Thoracic aorta endothelial cell (primary cell): Measurements from ENCODE around the gene PURB. TPM values are rescaled to one million over a fixed set of nuclear protein-coding genes. Genes with fewer than 3 reads are reported as not detected.

Experiments
- total RNA-seq: library from RNA; depleted of rRNA; stranded (reverse); fragments of >200 nt; gene quantifications from 2 replicates; pipeline ENCODE4 v1.2.3, GENCODE V29; 2012

Gene PURB
- 43.2 and 44.8 TPM in 2 replicates for total RNA-seq

DNA sequence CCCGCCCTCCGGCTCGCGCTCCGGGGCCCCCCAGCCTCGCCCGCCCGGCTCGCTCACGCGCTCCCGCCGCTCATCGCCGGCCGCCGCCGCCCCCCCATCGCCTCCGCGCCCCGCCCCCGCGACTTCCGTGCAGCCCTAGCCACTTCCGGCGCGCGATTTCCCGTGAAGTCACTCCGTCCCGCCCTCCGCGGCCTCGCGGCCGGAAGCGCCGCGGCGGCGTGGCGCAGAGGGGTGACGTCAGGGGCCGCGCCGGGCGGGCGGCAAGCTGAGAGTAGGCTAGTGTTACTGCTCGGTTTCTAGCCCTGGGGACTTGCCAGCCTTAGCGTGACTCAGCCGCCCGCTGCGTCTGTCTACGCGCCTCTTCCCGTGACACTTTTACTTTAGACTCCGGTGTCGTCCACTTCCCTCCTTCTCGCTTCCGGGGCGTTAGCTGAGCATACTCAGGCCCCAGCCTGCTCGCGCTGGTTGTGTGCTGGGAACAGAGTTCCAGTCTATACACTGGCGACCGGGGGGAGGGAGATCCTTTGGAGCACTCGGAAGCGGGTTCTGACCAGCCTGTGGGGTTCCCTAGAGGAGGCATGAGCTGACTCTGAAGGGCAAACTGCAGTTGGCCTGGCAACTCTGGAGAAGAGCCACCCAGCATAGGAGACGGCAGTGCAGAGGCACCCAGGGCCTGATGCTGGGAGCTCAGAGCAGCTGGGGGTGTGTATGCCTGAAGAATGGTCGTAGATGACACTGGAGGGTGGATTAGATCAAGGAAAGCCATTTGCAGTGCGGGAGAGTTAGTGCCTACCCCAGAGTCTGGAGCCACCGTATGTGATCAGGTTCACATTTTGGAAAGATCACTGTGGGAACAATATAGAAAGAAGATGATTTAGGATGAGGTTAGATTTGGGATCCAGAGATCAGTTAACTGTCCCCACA is at the start of gene PURB:
TSS of gene PURB (minus strand) at position 137 of the 924 bp plus-strand sequence. CDS start 182 bp downstream, outside the sequence.

DNA sequence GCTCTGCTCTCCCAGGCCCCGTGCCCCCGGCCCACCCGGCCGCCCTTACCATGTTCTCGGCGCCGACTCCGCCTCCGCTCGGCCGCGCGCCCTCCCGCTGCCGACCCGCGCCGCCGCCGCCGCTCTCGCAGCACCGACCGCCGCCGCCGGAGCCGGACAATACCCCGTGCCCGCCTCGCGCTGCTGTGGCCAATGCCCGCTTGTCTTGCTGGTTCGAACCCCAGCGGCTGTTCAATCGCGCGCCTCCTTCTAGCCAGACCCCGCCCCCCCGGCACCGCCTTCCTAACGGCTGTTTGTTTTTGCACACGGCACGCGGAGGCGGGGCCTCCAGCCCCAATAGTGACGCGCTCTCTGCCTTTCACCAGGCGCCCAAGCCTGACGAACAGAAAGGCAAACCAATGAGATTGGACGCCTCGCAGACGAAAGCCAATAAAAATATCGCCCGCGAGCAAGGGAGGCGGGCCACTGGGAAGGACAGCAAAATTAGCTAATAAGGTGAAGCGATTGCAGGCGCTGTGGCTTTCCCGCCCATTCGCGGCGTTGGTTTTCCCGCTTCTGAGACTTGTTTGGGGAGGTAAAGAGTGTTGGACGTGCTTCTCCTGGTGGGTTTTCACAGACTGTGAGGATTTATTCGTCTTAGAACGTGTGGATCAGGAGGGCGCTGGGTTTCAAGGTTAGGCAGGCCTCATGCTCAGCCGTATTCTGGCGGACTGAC is 37.3 kb downstream of the PURB start, which contains the start of gene H2AZ2:
TSS of gene H2AZ2 (minus strand) at position 168 of the 715 bp plus-strand sequence. CDS start at position 52, 116 bp downstream.

Other genes starting within 250 kb of the PURB start
- 19.8 and 29.1 TPM in 2 replicates for gene ZMIZ2, start 136.7 kb downstream of the PURB start, total RNA-seq
- gene PPIA, start 88.8 kb downstream of the PURB start, total RNA-seq = 3,497 and 3,703 TPM in 2 replicates
- gene H2AZ2, start 37.4 kb downstream of the PURB start, total RNA-seq = 160 and 167 TPM in 2 replicates
- 0.07 and 0.27 TPM in 2 replicates for gene MYO1G, start 93.5 kb upstream of the PURB start, total RNA-seq
- 41.3 and 50.0 TPM in 2 replicates for gene CCM2, start 114.7 kb upstream of the PURB start, total RNA-seq
- gene NACAD, start 203.4 kb upstream of the PURB start, total RNA-seq = 0.66 and 1.1 TPM in 2 replicates
- 53.6 and 69.2 TPM in 2 replicates for gene TBRG4, start 226.2 kb upstream of the PURB start, total RNA-seq